Vagina (tissue), 2 donors: ENCODE results near the gene MS4A18.

ENCODE experiments used
- CTCF ChIP-seq, 3 experiments: fragments of 450-650 bp in 2 of 3; fragments of 200-600 bp in 1 of 3; sonication (generic) in 1 of 3; IDR thresholded peaks; one replicate each; pipeline ENCODE4 v1.5.1; 2017 to 2019; ENCODE audit warnings: antibody characterized with exemption in 3 of 3, mild to moderate bottlenecking in 2 of 3, moderate library complexity in 2 of 3
- POLR2AphosphoS5 ChIP-seq, 2 donors: sonication (generic); formaldehyde crosslinking; IDR thresholded peaks; one replicate each; pipeline ENCODE4 v1.9.0; 2017; ENCODE audit warnings: antibody characterized with exemption in 2 of 2, mild to moderate bottlenecking in 2 of 2, low read depth in 1 of 2; ENCODE audit not compliant: insufficient read depth in 1 of 2

- TF ChIP-seq POLR2AphosphoS5 (IDR thresholded peaks at IDR 0.05; ENCODE audit: insufficient read depth in 1 of 2, low read depth in 1 of 2) (no peak), CTCF (IDR thresholded peaks at IDR 0.05) (no peak)
Observed at GRCh38 chr11:60756307-60757032, 31.9 kb downstream of the MS4A18 start, which contains the start of gene MS4A15.
